ENCODE measurements around the gene RAB1B. TPM values are rescaled to one million over a fixed set of nuclear protein-coding genes. Genes with fewer than 3 reads are reported as not detected.

RAB1B gene
- total RNA-seq, 1 donor: 75.3 TPM

- Histone ChIP-seq H3K4me2 (ENCODE audit: insufficient read depth, low read length) (no peak within 1 kb of the TSS), H4K20me1 (ENCODE audit: insufficient read depth, low read length) (peaks cover 20% of the 10 kb centered on the region), H2AFZ (ENCODE audit: low read length) (no peak within 1 kb of the TSS), H3K9me3 (ENCODE audit: low read depth, low read length) (no peaks in the 10 kb centered on the region), H3K4me1 (ENCODE audit: insufficient read depth, low read length) (peaks cover 3% of the 10 kb centered on the region), H3K4me3 (ENCODE audit: insufficient read depth, low read length) (peak within 1 kb of the TSS; percentile 37), H3K79me2 (ENCODE audit: insufficient read depth, low read length) (no peaks in the 10 kb centered on the region), H3K36me3 (ENCODE audit: insufficient read depth, low read length) (peaks cover 31% of the 10 kb centered on the region), H3K27ac (ENCODE audit: low read depth, low read length) (no peak within 1 kb of the TSS), H3K27me3 (ENCODE audit: insufficient read depth, low read length) (peaks cover 6% of the 10 kb centered on the region)
- TF ChIP-seq CTCF (IDR thresholded peaks at IDR 0.05; ENCODE audit: extremely low read depth, low read depth, low read length): no peak
- peak; percentile 98 for DNase-seq (ENCODE audit: insufficient read length, low spot score, missing footprints)
Measured at GRCh38 chr11:66277471-66278362, 9.3 kb downstream of the RAB1B start, which contains the start of gene CNIH2. CNIH2 (plus strand) TSS chr11:66278175; CDS start chr11:66278457, 282 bp downstream.

- H3K27me3 ChIP-seq (ENCODE audit: insufficient read depth, low read length): peaks cover 6% of the 10 kb centered on the region
- TF ChIP-seq CTCF (IDR thresholded peaks at IDR 0.05; ENCODE audit: extremely low read depth, low read depth, low read length): no peak
- H4K20me1 ChIP-seq (ENCODE audit: insufficient read depth, low read length): peaks cover 21% of the 10 kb centered on the region
- no peaks in the 10 kb centered on the region for H3K9me3 ChIP-seq (ENCODE audit: low read depth, low read length)
- H3K4me3 ChIP-seq (ENCODE audit: insufficient read depth, low read length): no peak overlapping the region
- H3K4me1 ChIP-seq (ENCODE audit: insufficient read depth, low read length): peaks cover 4% of the 10 kb centered on the region
- no peak overlapping the region for H3K27ac ChIP-seq (ENCODE audit: low read depth, low read length)
- peaks cover 27% of the 10 kb centered on the region for H3K36me3 ChIP-seq (ENCODE audit: insufficient read depth, low read length)
- no peaks in the 10 kb centered on the region for H3K79me2 ChIP-seq (ENCODE audit: insufficient read depth, low read length)
- H3K4me2 ChIP-seq (ENCODE audit: insufficient read depth, low read length): no peak overlapping the region
- peak; percentile 91 for DNase-seq (ENCODE audit: insufficient read length, low spot score, missing footprints)
- no peak overlapping the region for H2AFZ ChIP-seq (ENCODE audit: low read length)
Measured at GRCh38 chr11:66278363-66279091, 10.1 kb downstream of the RAB1B start.

DNA sequence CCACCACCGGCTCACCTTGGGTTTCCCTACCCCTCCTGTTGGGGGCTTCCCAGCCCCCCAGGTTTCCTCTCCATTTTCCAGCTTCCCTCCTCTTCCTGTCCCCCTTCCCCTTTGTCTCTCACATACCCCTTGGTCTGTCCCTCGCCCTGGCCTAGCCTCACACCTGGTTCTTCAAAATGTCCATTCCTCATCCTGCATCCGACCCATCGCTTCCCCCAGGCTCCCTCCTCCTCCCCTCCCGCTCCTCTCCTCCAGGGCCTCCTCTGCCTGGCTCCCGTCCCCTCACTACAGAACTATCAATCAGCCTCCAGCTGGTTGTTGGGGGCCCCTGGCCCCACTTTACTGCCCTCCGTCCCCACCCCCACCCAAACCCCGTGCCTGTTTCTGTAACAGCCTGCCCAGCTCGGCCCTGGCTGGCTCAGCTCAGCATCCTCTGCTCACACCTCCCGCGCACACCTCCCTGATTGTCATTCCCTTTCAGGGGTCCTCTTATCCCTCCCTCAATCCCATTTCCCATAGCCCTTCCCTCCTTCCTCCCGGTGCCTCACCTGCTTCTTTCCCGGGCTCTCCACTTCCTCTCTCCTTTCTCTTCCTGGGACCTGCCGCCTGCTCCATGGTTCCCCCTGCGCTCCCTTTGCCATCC, 10.8 kb downstream of the RAB1B start:
- no peak overlapping the region for H2AFZ ChIP-seq (ENCODE audit: low read length)

More for the DNA sequence above, 10.8 kb downstream of the RAB1B start:
- DNase-seq (ENCODE audit: insufficient read length, low spot score, missing footprints): peak; percentile 90
- H4K20me1 ChIP-seq (ENCODE audit: insufficient read depth, low read length): peaks cover 20% of the 10 kb centered on the region
- peaks cover 6% of the 10 kb centered on the region for H3K27me3 ChIP-seq (ENCODE audit: insufficient read depth, low read length)
- peaks cover under 1% of the 10 kb centered on the region for H3K79me2 ChIP-seq (ENCODE audit: insufficient read depth, low read length)
- H3K36me3 ChIP-seq (ENCODE audit: insufficient read depth, low read length): peaks cover 22% of the 10 kb centered on the region
- no peak overlapping the region for H3K4me3 ChIP-seq (ENCODE audit: insufficient read depth, low read length)
- no peaks in the 10 kb centered on the region for H3K9me3 ChIP-seq (ENCODE audit: low read depth, low read length)
- H3K27ac ChIP-seq (ENCODE audit: low read depth, low read length): no peak overlapping the region
- H3K4me1 ChIP-seq (ENCODE audit: insufficient read depth, low read length): peaks cover 4% of the 10 kb centered on the region
- TF ChIP-seq CTCF (IDR thresholded peaks at IDR 0.05; ENCODE audit: extremely low read depth, low read depth, low read length): no peak
- H3K4me2 ChIP-seq (ENCODE audit: insufficient read depth, low read length): no peak overlapping the region
